Activated T-cell treated with anti-CD3 and anti-CD28 coated beads, Interleukin-2, amount 50 U/mL, for 4 hours (primary cell): ENCODE results near the gene SEC14L5. TPM values are rescaled to one million over a fixed set of nuclear protein-coding genes. Genes with fewer than 3 reads are reported as not detected.
A peak's percentile ranks its signal among the peaks of the same experiment; 100 is the strongest.

Experiments
- ATAC-seq, 2 donors: fragments of 200-7000 bp; cut with Tn5 transposase; one replicate each; pipeline ENCODE4 v1.10.0; 2021
- DNase-seq: peaks from one replicate; pipeline ENCODE4 v3.0.0-alpha.2; 2020
- H3K27me3 Mint-ChIP-seq: one replicate; pipeline ENCODE4 v1.8.0; 2021; ENCODE audit warnings: low read depth, mixed read lengths
- H3K36me3 Mint-ChIP-seq: one replicate; pipeline ENCODE4 v1.8.0; 2022; ENCODE audit warnings: mixed read lengths; ENCODE audit not compliant: insufficient read depth
- H3K4me1 Mint-ChIP-seq: one replicate; pipeline ENCODE4 v1.8.0; 2021; ENCODE audit warnings: low read depth, mixed read lengths
- H3K4me3 Mint-ChIP-seq: one replicate; pipeline ENCODE4 v1.8.0; 2021; ENCODE audit warnings: mild to moderate bottlenecking, moderate library complexity, mixed read lengths
- H3K9me3 Mint-ChIP-seq: one replicate; pipeline ENCODE4 v1.8.0; 2021; ENCODE audit warnings: mixed read lengths
- total RNA-seq, 3 donors: library from RNA; stranded (reverse); gene quantifications; one replicate each; pipeline ENCODE4 v1.2.1, GENCODE V29; 2021

SEC14L5 gene
- total RNA-seq, 3 donors from 2014 or later = not detected

DNA sequence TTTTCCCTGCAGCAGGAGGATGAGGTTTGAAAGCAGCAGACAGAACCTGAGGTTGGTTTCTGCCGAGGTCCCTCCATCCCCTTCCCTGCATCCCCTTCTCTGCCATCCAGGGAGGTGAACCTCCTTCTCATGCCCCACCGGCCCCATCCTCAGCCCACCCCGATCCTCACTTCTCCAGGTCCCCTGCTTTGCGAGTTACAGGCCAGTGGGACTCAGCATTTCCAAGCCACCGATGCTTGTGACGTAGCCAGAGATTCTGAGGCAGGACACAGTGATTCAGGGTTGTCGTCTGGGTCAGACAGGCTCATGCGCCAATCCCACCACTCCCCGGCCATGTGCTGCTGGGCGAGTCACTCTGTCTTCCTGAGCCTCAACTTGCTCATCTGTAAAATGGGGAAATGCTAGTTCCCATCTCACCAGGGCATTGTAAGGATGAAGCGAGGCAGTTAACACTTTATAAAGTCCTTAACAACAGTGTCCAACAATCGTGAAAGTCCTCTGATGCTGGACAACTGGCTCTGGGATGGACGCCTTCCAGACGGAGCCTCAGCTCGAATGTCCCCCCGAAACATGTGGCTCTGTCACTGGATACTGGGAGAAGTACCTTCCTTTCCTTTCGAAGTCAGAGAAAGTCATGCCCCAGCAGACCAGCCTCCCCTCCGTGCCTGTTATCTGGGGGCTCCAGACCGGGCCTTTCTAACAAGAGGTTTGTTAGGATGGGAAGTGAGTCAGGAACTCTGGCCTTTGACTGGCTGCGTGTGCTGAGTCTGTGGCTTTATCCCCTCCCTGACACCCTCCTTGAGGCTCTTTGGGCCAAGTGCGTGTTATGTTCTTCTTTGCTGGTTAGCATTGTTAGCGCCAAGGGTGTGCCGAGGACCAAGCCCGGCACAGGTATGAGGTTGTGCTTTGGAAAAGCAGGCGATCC, 21.9 kb downstream of the SEC14L5 start:
- H3K27me3 Mint-ChIP-seq = peaks cover 9% of the 10 kb centered on the region
- DNase-seq = no peak
- H3K4me1 Mint-ChIP-seq = no peaks in the 10 kb centered on the region
- ATAC-seq = no peak
- no peak overlapping the region for H3K4me3 Mint-ChIP-seq
- no peaks in the 10 kb centered on the region for H3K36me3 Mint-ChIP-seq
- peaks cover 15% of the 10 kb centered on the region for H3K9me3 Mint-ChIP-seq

DNA sequence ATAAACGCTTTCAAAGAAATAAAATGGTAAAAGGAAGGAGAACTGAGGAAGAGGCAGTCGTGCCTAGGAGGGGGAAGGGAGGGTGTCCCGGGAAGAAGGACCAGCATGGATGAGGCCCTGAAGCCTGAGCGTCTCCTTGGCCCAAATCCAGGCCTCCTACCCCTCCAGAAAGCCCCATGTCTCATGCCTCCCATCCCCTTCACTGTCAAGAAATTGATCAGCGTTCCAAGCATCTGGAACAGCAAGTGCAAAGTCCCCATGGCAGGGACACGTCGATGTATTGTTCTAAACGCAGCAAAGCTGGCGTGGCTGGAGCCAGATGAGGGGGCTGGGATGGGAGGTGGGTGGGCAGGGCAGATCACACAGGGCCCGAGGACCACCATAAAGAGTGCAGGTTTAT, 22.6 kb downstream of the SEC14L5 start:
- Mint-ChIP-seq H3K4me3 (no peak overlapping the region), H3K9me3 (peaks cover 13% of the 10 kb centered on the region), H3K36me3 (no peaks in the 10 kb centered on the region), H3K4me1 (no peaks in the 10 kb centered on the region), H3K27me3 (peaks cover 7% of the 10 kb centered on the region)
- DNase-seq = no peak
- no peak for ATAC-seq

- Mint-ChIP-seq H3K27me3 (peaks cover 8% of the 10 kb centered on the region), H3K36me3 (no peaks in the 10 kb centered on the region), H3K9me3 (peaks cover 8% of the 10 kb centered on the region), H3K4me3 (no peak overlapping the region), H3K4me1 (no peaks in the 10 kb centered on the region)
- DNase-seq (no peak), ATAC-seq (no peak)
Measured at GRCh38 chr16:4981473-4981872, 23.3 kb downstream of the SEC14L5 start.

- Mint-ChIP-seq H3K27me3 (peaks cover 15% of the 10 kb centered on the region), H3K4me3 (no peak overlapping the region), H3K9me3 (peaks cover 8% of the 10 kb centered on the region), H3K4me1 (no peaks in the 10 kb centered on the region), H3K36me3 (no peaks in the 10 kb centered on the region)
- DNase-seq = no peak
- ATAC-seq = no peak
Measured at GRCh38 chr16:4982056-4982867, 24.1 kb downstream of the SEC14L5 start.

GRCh38 chr16:4984174-4984990, 26.3 kb downstream of the SEC14L5 start:
- ATAC-seq (no peak), DNase-seq (no peak)
- Mint-ChIP-seq H3K36me3 (no peaks in the 10 kb centered on the region), H3K4me3 (no peak overlapping the region), H3K27me3 (peaks cover 28% of the 10 kb centered on the region), H3K9me3 (peaks cover 8% of the 10 kb centered on the region), H3K4me1 (no peaks in the 10 kb centered on the region)

DNA sequence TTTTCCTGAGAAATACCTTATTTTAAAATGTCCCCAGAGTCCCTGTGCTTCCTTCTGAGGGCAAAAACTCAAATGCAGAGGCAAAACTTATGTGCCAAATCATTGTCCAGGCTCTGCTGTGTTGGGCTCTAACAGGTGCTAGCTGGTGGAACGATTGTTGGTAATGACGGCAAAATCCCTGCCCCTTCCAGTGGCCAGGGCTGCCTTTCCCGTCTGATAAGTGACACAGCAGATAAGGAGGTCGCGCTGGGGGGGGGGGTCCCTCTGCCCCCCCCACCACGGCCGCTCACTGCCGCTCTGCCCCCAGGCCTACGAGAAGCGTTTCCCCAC, 29.1 kb downstream of the SEC14L5 start:
- H3K4me3 Mint-ChIP-seq = no peak overlapping the region
- DNase-seq = no peak
- no peaks in the 10 kb centered on the region for H3K36me3 Mint-ChIP-seq
- H3K9me3 Mint-ChIP-seq = peaks cover 8% of the 10 kb centered on the region
- ATAC-seq = no peak
- H3K27me3 Mint-ChIP-seq = peaks cover 41% of the 10 kb centered on the region
- no peaks in the 10 kb centered on the region for H3K4me1 Mint-ChIP-seq

DNA sequence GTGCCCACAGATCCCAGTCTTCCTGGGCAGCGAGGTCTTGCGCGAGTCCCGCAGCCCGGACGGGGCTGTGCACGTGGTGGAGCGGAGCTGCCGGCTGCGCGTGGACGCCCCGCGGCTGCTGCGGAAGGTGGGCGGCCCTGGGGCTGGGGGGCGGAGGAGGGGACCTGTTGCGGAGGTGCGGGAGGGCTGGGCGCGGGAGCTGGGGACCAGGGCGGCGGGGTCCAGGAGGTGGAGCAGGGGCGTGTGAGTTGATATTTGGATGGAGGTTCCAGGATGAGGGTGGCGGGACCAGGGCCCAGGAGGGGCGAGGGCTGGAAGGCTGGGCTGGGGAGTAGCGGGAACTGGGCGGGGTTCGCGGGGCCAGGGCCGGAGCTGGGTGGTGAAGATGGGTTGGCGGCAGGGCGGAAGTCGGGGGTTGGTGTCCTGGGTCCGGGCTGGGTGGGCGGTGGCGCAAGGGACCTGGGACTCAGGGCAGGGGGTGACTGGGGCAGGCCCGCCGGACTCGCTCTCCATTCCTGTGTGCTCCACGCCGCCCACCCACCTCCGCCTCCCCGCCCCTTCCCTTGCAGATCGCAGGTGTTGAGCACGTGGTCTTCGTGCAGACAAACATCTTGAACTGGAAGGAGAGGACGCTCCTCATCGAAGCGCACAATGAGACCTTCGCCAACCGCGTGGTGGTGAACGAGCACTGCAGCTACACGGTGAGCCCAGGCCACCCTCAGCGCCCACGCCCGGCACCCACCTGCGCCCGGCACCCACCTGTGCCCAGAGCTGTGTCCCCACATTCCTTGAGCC, 29.6 kb downstream of the SEC14L5 start:
- H3K36me3 Mint-ChIP-seq = no peaks in the 10 kb centered on the region
- no peaks in the 10 kb centered on the region for H3K4me1 Mint-ChIP-seq
- H3K9me3 Mint-ChIP-seq = peaks cover 8% of the 10 kb centered on the region
- peaks cover 44% of the 10 kb centered on the region for H3K27me3 Mint-ChIP-seq
- no peak overlapping the region for H3K4me3 Mint-ChIP-seq
- DNase-seq = no peak
- ATAC-seq = peak in 1 of 2 donors; percentile 18

- H3K9me3 Mint-ChIP-seq = peaks cover 8% of the 10 kb centered on the region
- DNase-seq (no peak), ATAC-seq (no peak)
- H3K4me3 Mint-ChIP-seq = no peak overlapping the region
- peaks cover 44% of the 10 kb centered on the region for H3K27me3 Mint-ChIP-seq
- no peaks in the 10 kb centered on the region for H3K36me3 Mint-ChIP-seq
- no peaks in the 10 kb centered on the region for H3K4me1 Mint-ChIP-seq
Measured at GRCh38 chr16:4988647-4989046, 30.5 kb downstream of the SEC14L5 start.

- Mint-ChIP-seq H3K36me3 (no peaks in the 10 kb centered on the region), H3K4me3 (no peak overlapping the region), H3K9me3 (peaks cover 2% of the 10 kb centered on the region), H3K4me1 (no peaks in the 10 kb centered on the region), H3K27me3 (peaks cover 44% of the 10 kb centered on the region)
- DNase-seq (no peak), ATAC-seq (no peak)
Measured at GRCh38 chr16:4989391-4990006, 31.4 kb downstream of the SEC14L5 start.

GRCh38 chr16:4990415-4990814, 32.3 kb downstream of the SEC14L5 start:
- Mint-ChIP-seq H3K4me3 (no peak overlapping the region), H3K36me3 (no peaks in the 10 kb centered on the region)

GRCh38 chr16:4991754-4992153, 33.6 kb downstream of the SEC14L5 start:
- H3K36me3 Mint-ChIP-seq = no peaks in the 10 kb centered on the region
- H3K9me3 Mint-ChIP-seq = no peaks in the 10 kb centered on the region
- no peaks in the 10 kb centered on the region for H3K4me1 Mint-ChIP-seq
- DNase-seq (no peak), ATAC-seq (no peak)
- no peak overlapping the region for H3K4me3 Mint-ChIP-seq
- peaks cover 52% of the 10 kb centered on the region for H3K27me3 Mint-ChIP-seq

More at GRCh38 chr16:4990415-4990814, 32.3 kb downstream of the SEC14L5 start:
- ATAC-seq (no peak), DNase-seq (no peak)
- H3K4me1 Mint-ChIP-seq = no peaks in the 10 kb centered on the region
- no peaks in the 10 kb centered on the region for H3K9me3 Mint-ChIP-seq
- peaks cover 48% of the 10 kb centered on the region for H3K27me3 Mint-ChIP-seq

DNA sequence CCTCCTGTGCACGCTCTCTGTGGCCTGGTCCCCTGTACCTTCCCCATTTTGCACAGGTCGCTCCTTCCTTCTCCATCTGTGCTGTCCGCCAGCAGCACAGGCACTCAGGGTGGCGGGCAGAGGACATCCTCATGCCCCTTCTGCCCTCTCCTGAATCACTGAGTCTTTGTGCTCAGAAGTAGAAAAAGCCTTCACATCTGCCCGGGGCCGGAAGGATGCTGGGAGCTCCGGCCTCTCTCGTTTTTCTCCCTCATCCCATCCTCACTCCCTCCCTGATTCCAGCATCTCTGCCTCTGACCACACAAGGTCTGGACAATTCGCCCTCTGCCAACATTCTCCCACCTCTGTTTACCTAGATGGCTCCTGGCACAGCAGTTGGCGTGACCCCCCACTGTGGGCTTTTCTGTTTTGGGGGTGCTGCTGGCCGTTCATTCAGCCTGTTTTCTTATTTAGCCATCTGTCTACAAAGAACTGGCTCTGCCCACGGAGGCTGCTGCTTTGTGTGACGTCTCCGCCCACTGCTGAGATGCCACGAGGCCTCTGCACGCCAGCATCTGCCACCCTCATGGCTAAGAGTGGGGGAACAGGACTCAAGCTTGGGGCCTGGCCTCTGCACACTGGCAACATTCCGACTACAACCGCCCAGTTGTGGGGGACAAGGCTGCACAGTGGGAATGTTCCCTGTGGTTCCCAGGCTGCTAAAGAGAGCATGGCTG, 36.7 kb downstream of the SEC14L5 start:
- no peak overlapping the region for H3K4me3 Mint-ChIP-seq
- peaks cover 44% of the 10 kb centered on the region for H3K27me3 Mint-ChIP-seq
- no peaks in the 10 kb centered on the region for H3K4me1 Mint-ChIP-seq
- H3K36me3 Mint-ChIP-seq = no peaks in the 10 kb centered on the region
- DNase-seq = no peak
- no peaks in the 10 kb centered on the region for H3K9me3 Mint-ChIP-seq
- ATAC-seq = no peak

DNA sequence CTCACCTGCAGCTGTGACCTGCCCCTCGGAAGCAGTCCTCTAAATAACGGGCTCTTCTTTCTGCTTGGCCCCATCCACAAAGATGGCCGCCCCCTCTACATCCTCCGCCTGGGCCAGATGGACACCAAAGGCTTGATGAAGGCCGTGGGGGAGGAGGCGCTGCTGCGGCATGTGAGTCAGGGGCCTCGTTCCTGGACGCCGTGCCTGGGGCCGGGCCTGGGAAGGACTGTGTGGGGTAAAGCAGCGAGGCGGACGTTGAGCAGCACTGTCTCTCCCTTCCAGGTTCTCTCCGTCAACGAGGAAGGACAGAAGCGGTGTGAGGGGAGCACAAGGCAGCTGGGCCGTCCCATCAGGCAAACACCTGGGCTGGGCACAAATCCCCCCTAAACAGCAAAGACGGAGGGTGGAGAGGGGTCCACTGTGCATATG, 42.5 kb downstream of the SEC14L5 start:
- Mint-ChIP-seq H3K36me3 (no peaks in the 10 kb centered on the region), H3K4me3 (no peak overlapping the region), H3K9me3 (no peaks in the 10 kb centered on the region), H3K4me1 (no peaks in the 10 kb centered on the region), H3K27me3 (peaks cover 32% of the 10 kb centered on the region)
- ATAC-seq (no peak), DNase-seq (no peak)
